HL-60 (cell line): ENCODE measurements around the gene HOXB7.

ENCODE experiments used
- DNase-seq, 2 experiments: peaks; one replicate each; pipeline ENCODE4 v3.0.0-alpha.2; 2010 to 2020; ENCODE audit warnings: low read depth in 1 of 2, low spot score in 1 of 2
- H3K27ac ChIP-seq: fragments of 250-450 bp; sonication (Bioruptor Pico); replicated peaks from 2 replicates; pipeline ENCODE4 v1.5.1; 2020; ENCODE audit warnings: mild to moderate bottlenecking, moderate library complexity
- H3K27me3 ChIP-seq: fragments of 250-450 bp; sonication (Bioruptor Pico); 2 replicates; pipeline ENCODE4 v1.5.1; 2021; ENCODE audit warnings: mild to moderate bottlenecking, moderate library complexity; ENCODE audit not compliant: insufficient read depth, poor library complexity, severe bottlenecking
- H3K4me3 ChIP-seq: replicated peaks from 2 replicates; pipeline ENCODE4 v1.5.1; 2011; ENCODE audit warnings: mild to moderate bottlenecking, control low read depth, low read length; ENCODE audit not compliant: insufficient read depth
- GABPA ChIP-seq: IDR thresholded peaks from 2 replicates; pipeline ENCODE4 v1.6.1; 2012; ENCODE audit warnings: low read depth
- POLR2AphosphoS5 ChIP-seq: IDR thresholded peaks from 2 replicates; pipeline ENCODE4 v1.6.1; 2012; ENCODE audit warnings: low read depth
- SPI1 ChIP-seq: IDR thresholded peaks from 2 replicates; pipeline ENCODE4 v1.6.1; 2012; ENCODE audit warnings: low read depth, mild to moderate bottlenecking, borderline replicate concordance
- TF ChIP-seq, protein P1 (sequence below): IDR thresholded peaks from one replicate; pipeline ENCODE4 v1.5.1; 2011; ENCODE audit warnings: low read length, control low read depth, inconsistent platforms; ENCODE audit not compliant: insufficient read depth
- TF ChIP-seq, protein P2 (sequence below): IDR thresholded peaks from 2 replicates; pipeline ENCODE4 v1.6.1; 2012; ENCODE audit warnings: low read depth; ENCODE audit not compliant: insufficient replicate concordance

HOXB7 gene

GRCh38 chr17:48612456-48612853 is 1.6 kb upstream of the HOXB7 start:
- Histone ChIP-seq H3K4me3 (no peak overlapping the region), H3K27me3 (peaks cover 76% of the 10 kb centered on the region), H3K27ac (no peak overlapping the region)
- no peak for TF ChIP-seq POLR2AphosphoS5
- TF ChIP-seq, protein P1, sequence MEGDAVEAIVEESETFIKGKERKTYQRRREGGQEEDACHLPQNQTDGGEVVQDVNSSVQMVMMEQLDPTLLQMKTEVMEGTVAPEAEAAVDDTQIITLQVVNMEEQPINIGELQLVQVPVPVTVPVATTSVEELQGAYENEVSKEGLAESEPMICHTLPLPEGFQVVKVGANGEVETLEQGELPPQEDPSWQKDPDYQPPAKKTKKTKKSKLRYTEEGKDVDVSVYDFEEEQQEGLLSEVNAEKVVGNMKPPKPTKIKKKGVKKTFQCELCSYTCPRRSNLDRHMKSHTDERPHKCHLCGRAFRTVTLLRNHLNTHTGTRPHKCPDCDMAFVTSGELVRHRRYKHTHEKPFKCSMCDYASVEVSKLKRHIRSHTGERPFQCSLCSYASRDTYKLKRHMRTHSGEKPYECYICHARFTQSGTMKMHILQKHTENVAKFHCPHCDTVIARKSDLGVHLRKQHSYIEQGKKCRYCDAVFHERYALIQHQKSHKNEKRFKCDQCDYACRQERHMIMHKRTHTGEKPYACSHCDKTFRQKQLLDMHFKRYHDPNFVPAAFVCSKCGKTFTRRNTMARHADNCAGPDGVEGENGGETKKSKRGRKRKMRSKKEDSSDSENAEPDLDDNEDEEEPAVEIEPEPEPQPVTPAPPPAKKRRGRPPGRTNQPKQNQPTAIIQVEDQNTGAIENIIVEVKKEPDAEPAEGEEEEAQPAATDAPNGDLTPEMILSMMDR, result no peak
- TF ChIP-seq GABPA, result no peak
- TF ChIP-seq, protein P2, sequence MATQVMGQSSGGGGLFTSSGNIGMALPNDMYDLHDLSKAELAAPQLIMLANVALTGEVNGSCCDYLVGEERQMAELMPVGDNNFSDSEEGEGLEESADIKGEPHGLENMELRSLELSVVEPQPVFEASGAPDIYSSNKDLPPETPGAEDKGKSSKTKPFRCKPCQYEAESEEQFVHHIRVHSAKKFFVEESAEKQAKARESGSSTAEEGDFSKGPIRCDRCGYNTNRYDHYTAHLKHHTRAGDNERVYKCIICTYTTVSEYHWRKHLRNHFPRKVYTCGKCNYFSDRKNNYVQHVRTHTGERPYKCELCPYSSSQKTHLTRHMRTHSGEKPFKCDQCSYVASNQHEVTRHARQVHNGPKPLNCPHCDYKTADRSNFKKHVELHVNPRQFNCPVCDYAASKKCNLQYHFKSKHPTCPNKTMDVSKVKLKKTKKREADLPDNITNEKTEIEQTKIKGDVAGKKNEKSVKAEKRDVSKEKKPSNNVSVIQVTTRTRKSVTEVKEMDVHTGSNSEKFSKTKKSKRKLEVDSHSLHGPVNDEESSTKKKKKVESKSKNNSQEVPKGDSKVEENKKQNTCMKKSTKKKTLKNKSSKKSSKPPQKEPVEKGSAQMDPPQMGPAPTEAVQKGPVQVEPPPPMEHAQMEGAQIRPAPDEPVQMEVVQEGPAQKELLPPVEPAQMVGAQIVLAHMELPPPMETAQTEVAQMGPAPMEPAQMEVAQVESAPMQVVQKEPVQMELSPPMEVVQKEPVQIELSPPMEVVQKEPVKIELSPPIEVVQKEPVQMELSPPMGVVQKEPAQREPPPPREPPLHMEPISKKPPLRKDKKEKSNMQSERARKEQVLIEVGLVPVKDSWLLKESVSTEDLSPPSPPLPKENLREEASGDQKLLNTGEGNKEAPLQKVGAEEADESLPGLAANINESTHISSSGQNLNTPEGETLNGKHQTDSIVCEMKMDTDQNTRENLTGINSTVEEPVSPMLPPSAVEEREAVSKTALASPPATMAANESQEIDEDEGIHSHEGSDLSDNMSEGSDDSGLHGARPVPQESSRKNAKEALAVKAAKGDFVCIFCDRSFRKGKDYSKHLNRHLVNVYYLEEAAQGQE, result no peak
- no peak for TF ChIP-seq SPI1
- no peak for DNase-seq

- H3K4me3 ChIP-seq, result no peak overlapping the region
- H3K27ac ChIP-seq, result no peak overlapping the region
- TF ChIP-seq POLR2AphosphoS5 (no peak), SPI1 (no peak), GABPA (no peak)
- TF ChIP-seq, protein P1, result no peak
- TF ChIP-seq, protein P2, result no peak
- peaks cover 71% of the 10 kb centered on the region for H3K27me3 ChIP-seq
- DNase-seq, result no peak
These were observed 1.1 kb upstream of the HOXB7 start for GRCh38 chr17:48611681-48612455.

GRCh38 chr17:48611213-48611612 is 396 bp upstream of the HOXB7 start:
- no peak for TF ChIP-seq POLR2AphosphoS5
- TF ChIP-seq, protein P1, result no peak
- no peak for TF ChIP-seq GABPA
- TF ChIP-seq, protein P2, result no peak
- TF ChIP-seq SPI1, result no peak
- Histone ChIP-seq H3K27ac (no peak overlapping the region), H3K27me3 (peaks cover 67% of the 10 kb centered on the region), H3K4me3 (no peak overlapping the region)
- DNase-seq, result no peak
